CD4-positive, alpha-beta T cell treated with Interleukin-21 for 1 hour (primary cell): ENCODE measurements around the gene EFS.

Experiments
- DNase-seq: peaks from one replicate; pipeline ENCODE4 v3.0.0-alpha.2; 2020

EFS gene

GRCh38 chr14:23324455-23324846 is 40.5 kb downstream of the EFS start:
- DNase-seq, result no peak

DNA sequence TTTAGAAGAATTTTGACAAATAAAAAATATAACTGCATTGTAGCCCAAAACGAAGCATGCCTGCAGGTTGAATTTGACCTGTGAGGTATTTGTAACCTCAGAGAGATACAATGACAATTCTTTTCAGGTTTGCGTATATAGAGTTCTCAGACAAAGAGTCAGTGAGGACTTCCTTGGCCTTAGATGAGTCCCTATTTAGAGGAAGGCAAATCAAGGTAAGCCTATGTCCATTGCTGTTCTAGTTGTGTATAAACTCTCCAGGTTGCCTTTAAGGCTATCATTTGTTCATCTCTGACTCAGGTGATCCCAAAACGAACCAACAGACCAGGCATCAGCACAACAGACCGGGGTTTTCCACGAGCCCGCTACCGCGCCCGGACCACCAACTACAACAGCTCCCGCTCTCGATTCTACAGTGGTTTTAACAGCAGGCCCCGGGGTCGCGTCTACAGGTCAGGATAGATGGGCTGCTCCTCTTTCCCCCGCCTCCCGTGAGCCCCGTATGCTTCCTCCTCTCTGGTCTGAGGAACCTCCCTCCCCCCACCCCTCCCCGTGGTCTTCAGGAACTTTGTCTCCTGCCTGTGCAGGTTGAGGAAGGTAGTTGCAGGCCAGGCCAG is 41.0 kb downstream of the EFS start:
- no peak for DNase-seq

DNA sequence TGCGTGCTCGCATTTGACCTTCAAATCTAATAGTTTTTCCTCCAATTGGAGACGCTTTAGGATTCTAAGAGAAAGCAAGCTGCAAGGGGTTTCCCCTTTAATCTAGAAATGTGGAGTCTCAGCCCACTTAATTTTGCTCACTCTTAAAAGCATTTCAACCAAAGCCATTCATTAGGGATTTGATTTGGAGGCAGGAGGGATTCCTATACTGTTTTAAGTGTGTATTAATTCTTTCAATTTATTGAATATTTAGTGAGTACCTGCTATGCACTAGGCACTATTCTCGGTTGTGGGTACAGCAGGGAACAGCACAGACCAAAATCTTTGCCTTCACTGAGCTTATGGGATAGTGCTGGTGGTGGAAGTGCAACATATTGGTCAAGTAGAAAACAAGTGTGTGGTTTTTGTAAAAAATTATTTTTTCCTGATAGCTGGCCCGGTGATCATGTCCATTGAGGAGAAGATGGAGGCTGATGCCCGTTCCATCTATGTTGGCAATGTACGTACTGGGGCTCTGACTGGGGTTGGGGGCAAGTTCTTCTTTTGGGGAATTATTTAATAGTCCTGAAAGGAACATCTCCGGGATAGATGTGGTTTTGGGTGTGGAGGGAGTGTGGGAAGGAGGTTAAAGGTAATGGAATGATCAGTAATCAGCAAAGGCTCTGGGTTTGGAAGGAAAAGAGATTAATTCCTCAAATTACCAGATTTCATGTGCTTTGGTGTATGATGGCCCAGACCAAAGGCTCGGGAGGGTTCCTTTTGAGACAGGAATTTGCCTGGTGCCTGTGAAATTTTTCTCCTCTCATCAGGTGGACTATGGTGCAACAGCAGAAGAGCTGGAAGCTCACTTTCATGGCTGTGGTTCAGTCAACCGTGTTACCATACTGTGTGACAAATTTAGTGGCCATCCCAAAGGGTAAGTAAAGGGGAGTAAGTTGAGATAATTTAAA is 42.1 kb downstream of the EFS start:
- no peak for DNase-seq

- peak; percentile 41 for DNase-seq
These were observed 43.1 kb downstream of the EFS start for GRCh38 chr14:23321572-23322547.

DNA sequence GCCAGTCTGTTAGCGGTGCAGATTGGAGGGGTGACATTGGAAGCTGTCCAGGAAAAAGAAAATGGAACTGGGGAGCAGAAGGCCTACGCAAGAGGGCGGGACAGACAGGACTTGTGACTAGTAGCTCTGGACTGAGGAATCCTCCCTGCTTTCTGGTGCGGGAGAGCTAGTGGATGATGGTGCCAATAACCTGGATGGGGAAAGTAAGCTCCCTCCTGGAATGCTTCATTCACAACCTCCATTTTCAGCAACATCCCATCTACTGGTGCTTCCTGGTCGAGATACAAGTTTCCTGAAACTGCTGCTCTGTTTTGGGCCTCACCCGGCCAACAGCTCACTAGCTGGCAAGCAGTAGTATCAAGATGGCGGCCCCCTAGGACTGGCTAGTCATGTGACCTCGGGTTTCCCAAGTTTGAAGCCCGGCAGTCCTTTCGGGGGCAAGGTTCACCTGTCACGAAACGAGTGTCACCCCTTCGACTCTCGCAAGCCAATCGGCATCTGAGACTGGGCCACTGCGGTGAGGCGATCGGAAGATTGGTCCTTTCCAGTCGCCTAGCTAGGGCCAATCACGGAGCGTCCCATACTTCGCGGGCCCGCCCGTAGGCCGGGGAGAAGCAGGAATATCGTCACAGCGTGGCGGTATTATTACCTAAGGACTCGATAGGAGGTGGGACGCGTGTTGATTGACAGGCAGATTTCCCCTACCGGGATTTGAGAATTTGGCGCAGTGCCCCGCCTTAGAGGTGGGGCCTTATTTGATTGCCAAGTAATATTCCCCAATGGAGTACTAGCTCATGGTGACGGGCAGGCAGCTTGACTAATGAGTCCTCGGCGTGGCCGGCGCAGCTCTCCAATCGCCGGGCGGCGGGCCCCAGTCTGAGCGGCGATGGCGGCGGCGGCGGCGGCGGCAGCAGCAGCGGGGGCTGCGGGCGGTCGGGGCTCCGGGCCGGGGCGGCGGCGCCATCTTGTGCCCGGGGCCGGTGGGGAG is 44.1 kb downstream of the EFS start, which contains the start of gene PABPN1:
TSS of gene PABPN1 (plus strand) at position 874 of the 988 bp plus-strand sequence. CDS start at position 887, 13 bp downstream.
- DNase-seq, result peak; percentile 100

- DNase-seq, result no peak
These were observed 45.0 kb downstream of the EFS start for GRCh38 chr14:23319746-23320583.

DNA sequence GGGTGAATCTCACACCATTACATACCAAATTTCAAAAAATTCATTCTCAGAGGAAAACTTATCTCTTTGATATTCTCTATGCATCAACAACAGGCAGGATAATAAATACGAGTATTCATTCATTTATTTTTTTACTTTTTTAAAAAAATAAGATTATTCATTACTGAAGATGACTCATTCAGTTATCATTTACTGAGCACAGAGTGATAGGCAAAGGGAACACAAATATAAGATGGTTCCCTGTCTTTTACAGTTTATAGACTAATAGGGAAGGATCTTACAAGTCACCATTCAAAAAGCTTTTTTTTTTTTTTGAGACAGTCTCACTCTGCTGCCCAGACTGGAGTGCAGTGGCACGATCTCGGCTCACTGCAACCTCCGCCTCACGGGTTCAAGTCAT is 48.7 kb downstream of the EFS start:
- DNase-seq, result no peak

- no peak for DNase-seq
These were observed 54.4 kb downstream of the EFS start for GRCh38 chr14:23310546-23310945.

DNA sequence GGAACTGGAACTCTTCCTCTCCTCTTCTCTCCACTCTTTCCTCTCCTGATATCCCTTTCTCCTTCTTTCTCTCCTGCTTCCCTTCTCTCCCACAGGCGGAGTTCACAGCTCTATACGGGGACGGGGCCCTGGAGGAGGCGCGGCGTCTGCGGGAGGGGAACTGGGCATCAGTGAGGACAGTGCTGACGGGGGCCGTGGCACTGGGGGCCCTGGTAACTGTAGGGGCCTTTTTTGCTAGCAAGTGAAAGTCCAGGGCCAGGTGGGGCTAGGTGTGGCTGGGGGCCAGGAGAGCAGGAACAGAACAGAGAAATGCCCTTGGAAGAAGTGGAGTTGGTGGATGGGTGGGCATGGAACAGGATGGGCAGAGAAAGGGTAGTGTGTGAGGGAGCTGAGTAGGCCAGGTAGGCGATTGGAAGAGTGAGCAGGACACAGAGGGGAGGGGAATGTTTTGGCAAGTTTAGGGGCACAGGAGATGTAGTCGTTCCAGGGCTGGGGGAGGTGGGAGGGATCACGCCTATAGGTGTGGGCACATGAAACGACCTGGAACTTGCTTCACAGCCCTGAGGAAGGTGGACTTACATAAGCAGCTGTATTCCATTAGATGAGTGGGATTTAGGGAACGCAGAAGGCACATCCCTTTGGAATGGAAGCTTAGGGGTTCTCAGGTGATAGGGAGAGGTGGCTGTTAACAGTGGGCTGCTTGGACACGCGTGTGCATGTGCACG is 56.1 kb downstream of the EFS start:
- no peak for DNase-seq

DNA sequence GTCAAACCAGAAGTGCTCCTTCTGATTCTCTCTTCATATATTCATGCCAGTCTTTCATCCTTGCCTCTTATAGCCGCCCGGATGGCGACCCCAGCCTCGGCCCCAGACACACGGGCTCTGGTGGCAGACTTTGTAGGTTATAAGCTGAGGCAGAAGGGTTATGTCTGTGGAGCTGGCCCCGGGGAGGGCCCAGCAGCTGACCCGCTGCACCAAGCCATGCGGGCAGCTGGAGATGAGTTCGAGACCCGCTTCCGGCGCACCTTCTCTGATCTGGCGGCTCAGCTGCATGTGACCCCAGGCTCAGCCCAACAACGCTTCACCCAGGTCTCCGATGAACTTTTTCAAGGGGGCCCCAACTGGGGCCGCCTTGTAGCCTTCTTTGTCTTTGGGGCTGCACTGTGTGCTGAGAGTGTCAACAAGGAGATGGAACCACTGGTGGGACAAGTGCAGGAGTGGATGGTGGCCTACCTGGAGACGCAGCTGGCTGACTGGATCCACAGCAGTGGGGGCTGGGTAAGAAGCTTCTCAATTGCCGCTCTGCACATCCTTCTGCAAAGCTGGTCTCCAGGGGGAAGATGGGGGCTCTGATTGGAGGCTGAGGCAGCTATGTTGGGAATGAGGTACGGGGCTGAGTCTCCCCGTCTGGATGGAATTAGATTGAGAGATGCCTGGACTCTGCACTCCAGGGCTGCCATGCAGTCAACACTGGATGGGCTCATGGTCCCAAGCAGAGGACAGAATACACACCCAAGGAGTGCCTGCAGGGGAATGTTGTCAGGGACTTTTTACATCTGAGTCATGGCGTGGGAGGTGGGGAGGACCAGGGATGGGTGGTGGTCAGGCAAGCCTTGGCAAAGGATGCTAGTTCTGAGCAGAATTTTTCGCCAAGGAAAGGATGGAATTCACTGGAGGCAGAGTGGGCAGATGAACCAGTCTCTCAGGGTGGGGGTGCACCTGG is 57.0 kb downstream of the EFS start:
- DNase-seq, result no peak

DNA sequence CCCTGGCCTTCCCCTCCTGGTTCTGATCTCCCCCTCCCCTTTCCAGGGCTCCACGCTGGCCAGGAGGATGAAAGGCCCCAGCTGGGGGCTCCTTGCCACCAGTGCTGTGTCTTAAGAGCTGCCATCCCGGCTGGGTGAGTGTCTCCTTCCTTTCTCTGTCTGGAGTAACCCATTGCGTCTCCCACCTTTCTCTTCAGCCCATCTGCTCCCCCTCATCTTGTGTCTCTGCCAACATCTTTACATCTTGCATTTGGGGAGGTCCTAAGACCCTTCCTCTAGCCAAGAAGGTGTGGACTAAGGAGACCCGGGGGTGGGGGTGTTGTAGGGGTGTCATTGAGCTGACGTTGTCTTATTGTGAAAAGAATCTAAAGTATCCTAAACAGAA is 57.8 kb downstream of the EFS start:
- DNase-seq, result no peak

- DNase-seq, result no peak
These were observed 58.4 kb downstream of the EFS start, which contains the start of gene BCL2L2 for GRCh38 chr14:23306412-23307145. BCL2L2 (plus strand) TSS chr14:23306833; CDS start chr14:23307768, 935 bp downstream.
